ENCODE measurements around the gene DSC1.

The DSC1 gene

GRCh38 chr18:31093880-31094279 is 68.8 kb downstream of the DSC1 start:
- no peak for DNase-seq (ENCODE audit: low read depth)
- TF ChIP-seq POLR2A (IDR thresholded peaks at IDR 0.05; ENCODE audit: extremely low read depth, insufficient read length) (no peak), CTCF (IDR thresholded peaks at IDR 0.05; ENCODE audit: low read depth, low read length) (no peak), MYC (IDR thresholded peaks at IDR 0.05; ENCODE audit: low read depth, low read length) (no peak), MAX (IDR thresholded peaks at IDR 0.05; ENCODE audit: low read depth, low read length) (no peak)
- no peak overlapping the region for H3K4me3 ChIP-seq (ENCODE audit: low read depth, low read length)

DNA sequence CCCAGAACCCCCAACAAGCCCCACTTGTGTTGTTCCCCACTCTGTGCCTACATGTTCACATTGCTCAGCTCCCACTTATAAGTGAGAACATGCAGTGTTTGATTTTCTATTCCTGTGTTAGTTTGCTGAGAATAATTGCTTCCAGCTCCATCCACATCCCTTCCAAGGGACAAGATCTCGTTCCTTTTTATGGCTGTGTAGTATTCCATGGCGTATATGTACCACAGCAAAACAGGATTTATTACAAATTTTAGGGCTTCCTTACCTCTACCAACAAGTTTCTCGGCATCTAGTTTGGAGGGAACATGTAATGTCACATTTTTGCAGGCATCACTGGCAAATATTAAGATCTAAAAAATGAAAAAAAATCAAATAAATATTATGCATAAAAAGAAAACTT is 69.4 kb downstream of the DSC1 start:
- H3K4me3 ChIP-seq (ENCODE audit: low read depth, low read length): no peak overlapping the region
- TF ChIP-seq POLR2A (IDR thresholded peaks at IDR 0.05; ENCODE audit: extremely low read depth, insufficient read length) (no peak), CTCF (IDR thresholded peaks at IDR 0.05; ENCODE audit: low read depth, low read length) (no peak), MAX (IDR thresholded peaks at IDR 0.05; ENCODE audit: low read depth, low read length) (no peak), MYC (IDR thresholded peaks at IDR 0.05; ENCODE audit: low read depth, low read length) (no peak)
- DNase-seq (ENCODE audit: low read depth): no peak

GRCh38 chr18:31091350-31091749 is 71.3 kb downstream of the DSC1 start:
- no peak for DNase-seq (ENCODE audit: low read depth)
- TF ChIP-seq MYC (IDR thresholded peaks at IDR 0.05; ENCODE audit: low read depth, low read length): no peak
- TF ChIP-seq CTCF (IDR thresholded peaks at IDR 0.05; ENCODE audit: low read depth, low read length): no peak
- TF ChIP-seq MAX (IDR thresholded peaks at IDR 0.05; ENCODE audit: low read depth, low read length): no peak
- no peak overlapping the region for H3K4me3 ChIP-seq (ENCODE audit: low read depth, low read length)

DNA sequence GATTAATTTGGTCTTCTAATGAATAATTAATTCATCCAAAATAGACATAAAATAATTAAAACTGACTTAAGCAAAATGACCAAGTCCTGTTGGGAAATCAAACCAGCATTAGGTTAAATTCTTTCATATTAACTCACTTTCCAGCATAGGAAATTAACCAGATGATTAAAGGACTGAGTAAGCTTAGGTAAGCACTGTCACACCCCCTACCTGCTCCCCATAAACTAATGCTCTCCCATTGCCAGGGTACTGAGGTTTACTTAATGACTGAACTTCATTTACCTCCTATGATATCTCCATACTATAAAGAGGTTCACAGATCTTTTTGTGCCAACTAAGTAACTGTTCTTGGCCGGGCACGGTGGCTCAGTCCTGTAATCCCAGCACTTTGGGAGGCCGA is 74.1 kb downstream of the DSC1 start:
- no peak for DNase-seq (ENCODE audit: low read depth)
- no peak overlapping the region for H3K4me3 ChIP-seq (ENCODE audit: low read depth, low read length)
- TF ChIP-seq CTCF (IDR thresholded peaks at IDR 0.05; ENCODE audit: low read depth, low read length) (no peak), MYC (IDR thresholded peaks at IDR 0.05; ENCODE audit: low read depth, low read length) (no peak), POLR2A (IDR thresholded peaks at IDR 0.05; ENCODE audit: extremely low read depth, insufficient read length) (no peak), MAX (IDR thresholded peaks at IDR 0.05; ENCODE audit: low read depth, low read length) (no peak)

- TF ChIP-seq MYC (IDR thresholded peaks at IDR 0.05; ENCODE audit: low read depth, low read length) (no peak), CTCF (IDR thresholded peaks at IDR 0.05; ENCODE audit: low read depth, low read length) (no peak), POLR2A (IDR thresholded peaks at IDR 0.05; ENCODE audit: extremely low read depth, insufficient read length) (no peak)
- H3K4me3 ChIP-seq (ENCODE audit: low read depth, low read length): no peak overlapping the region
- no peak for DNase-seq (ENCODE audit: low read depth)
These were observed 82.7 kb downstream of the DSC1 start for GRCh38 chr18:31079973-31080372.

All from NB4 (cell line).